Adrenal gland (tissue), 5 donors: Measurements from ENCODE around the gene BTBD18.

ENCODE experiments used
- CTCF ChIP-seq, 6 experiments: fragments of 450-650 bp in 4 of 6; fragments of 200-600 bp in 2 of 6; sonication (generic) in 1 of 6; IDR thresholded peaks; 1 replicate in 5 of 6; 2 replicates in 1 of 6; pipeline versions ENCODE4 v1.5.1 to v1.8.0; 2016 to 2021; ENCODE audit warnings: antibody characterized with exemption in 6 of 6, mild to moderate bottlenecking in 2 of 6, moderate library complexity in 1 of 6
- POLR2A ChIP-seq, 2 donors: fragments of 450-650 bp; IDR thresholded peaks; one replicate each; pipeline ENCODE4 v1.6.1; 2017; ENCODE audit warnings: antibody characterized with exemption in 2 of 2, mild to moderate bottlenecking in 2 of 2, moderate library complexity in 1 of 2
- donor health status: DM: no; HTN: no; CAD: no.

- TF ChIP-seq CTCF (IDR thresholded peaks at IDR 0.05), result no peak
- TF ChIP-seq POLR2A (IDR thresholded peaks at IDR 0.05), result no peak
Observed at GRCh38 chr11:57728829-57729228, 22.8 kb downstream of the BTBD18 start.
